Lung microvascular endothelial cell (primary cell): ENCODE data around the gene TYR. TPM values are rescaled to one million over a fixed set of nuclear protein-coding genes. Genes with fewer than 3 reads are reported as not detected.
"Not testable (repeated sequence)": the region's sequence is repeated elsewhere in the genome, so short reads cannot be mapped to it uniquely, and the experiment has no call there.

ENCODE experiments used
- DNase-seq, 2 donors: peaks; one replicate each; pipeline versions ENCODE4 v3.0.0 to v3.0.0-alpha.2; 2010; ENCODE audit warnings: low read depth in 2 of 2
- total RNA-seq: library from RNA; depleted of rRNA; stranded (reverse); fragments of >200 nt; gene quantifications from 2 replicates; pipeline ENCODE4 v1.2.1, GENCODE V29; 2014

TYR gene
- total RNA-seq, 1 donor from 2014 or later: not detected

- DNase-seq: no peak
These were observed 90.1 kb downstream of the TYR start for GRCh38 chr11:89267660-89268302.

GRCh38 chr11:89272540-89273088 is 94.9 kb downstream of the TYR start:
- not testable (repeated sequence) for DNase-seq

GRCh38 chr11:89273220-89273619 is 95.5 kb downstream of the TYR start:
- DNase-seq: not testable (repeated sequence)

GRCh38 chr11:89275966-89276365 is 98.3 kb downstream of the TYR start:
- DNase-seq: no peak

- DNase-seq: no peak
These were observed 101.5 kb downstream of the TYR start for GRCh38 chr11:89279176-89279575.

- not testable (repeated sequence) for DNase-seq
These were observed 103.5 kb downstream of the TYR start for GRCh38 chr11:89281032-89281677.

- not testable (repeated sequence) for DNase-seq
These were observed 108.9 kb downstream of the TYR start for GRCh38 chr11:89286601-89287000.

- not testable (repeated sequence) for DNase-seq
These were observed 110.3 kb downstream of the TYR start for GRCh38 chr11:89288004-89288403.

GRCh38 chr11:89293965-89294679 is 116.4 kb downstream of the TYR start:
- peak in 1 of 2 donors; percentile 21 for DNase-seq

GRCh38 chr11:89295023-89295422 is 117.3 kb downstream of the TYR start:
- DNase-seq: not testable (repeated sequence)

GRCh38 chr11:89303029-89303428 is 125.4 kb downstream of the TYR start:
- not testable (repeated sequence) for DNase-seq

- DNase-seq: not testable (repeated sequence)
These were observed 130.6 kb downstream of the TYR start for GRCh38 chr11:89308272-89308671.

- not testable (repeated sequence) for DNase-seq
These were observed 131.8 kb downstream of the TYR start for GRCh38 chr11:89309321-89309985.

GRCh38 chr11:89310607-89311006 is 132.9 kb downstream of the TYR start:
- not testable (repeated sequence) for DNase-seq

GRCh38 chr11:89321401-89321800 is 143.7 kb downstream of the TYR start:
- DNase-seq: peak; percentile 9 to 72

GRCh38 chr11:89327885-89328284 is 150.2 kb downstream of the TYR start:
- DNase-seq: no peak

- not testable (repeated sequence) for DNase-seq
These were observed 154.3 kb downstream of the TYR start for GRCh38 chr11:89331940-89332339.

- peak; percentile 67 to 68 for DNase-seq
These were observed 156.0 kb downstream of the TYR start for GRCh38 chr11:89333704-89334103.

GRCh38 chr11:89337100-89337650 is 159.5 kb downstream of the TYR start:
- DNase-seq: peak in 1 of 2 donors; percentile 58

- peak; percentile 50 to 63 for DNase-seq
These were observed 160.4 kb downstream of the TYR start for GRCh38 chr11:89338073-89338472.

- peak in 1 of 2 donors; percentile 7 for DNase-seq
These were observed 162.8 kb downstream of the TYR start for GRCh38 chr11:89340450-89340849.
